Suprapubic skin (tissue), 4 donors: ENCODE measurements around the gene SHLD1. TPM values are rescaled to one million over a fixed set of nuclear protein-coding genes. Genes with fewer than 3 reads are reported as not detected.

Source experiments
- DNase-seq, 2 donors: peaks; one replicate each; pipeline ENCODE4 v3.0.0-alpha.2; 2019; ENCODE audit warnings: low spot score in 2 of 2
- H3K27ac ChIP-seq: fragments of 200-600 bp; sonication (generic); one replicate; pipeline ENCODE4 v1.5.1; 2019
- H3K27me3 ChIP-seq: fragments of 200-600 bp; sonication (generic); one replicate; pipeline ENCODE4 v1.5.1; 2019
- H3K36me3 ChIP-seq: fragments of 200-600 bp; sonication (generic); one replicate; pipeline ENCODE4 v1.5.1; 2019
- H3K4me1 ChIP-seq: fragments of 200-600 bp; sonication (generic); one replicate; pipeline ENCODE4 v1.5.1; 2019
- H3K4me3 ChIP-seq: fragments of 200-600 bp; sonication (generic); one replicate; pipeline ENCODE4 v1.5.1; 2019; ENCODE audit warnings: mild to moderate bottlenecking
- H3K9me3 ChIP-seq: fragments of 200-600 bp; sonication (generic); one replicate; pipeline ENCODE4 v1.5.1; 2019
- CTCF ChIP-seq, 2 donors: fragments of 200-600 bp in 1 of 2; fragments of 450-650 bp in 1 of 2; sonication (generic) in 1 of 2; IDR thresholded peaks; one replicate each; pipeline ENCODE4 v1.5.1; 2016 to 2019; ENCODE audit warnings: antibody characterized with exemption in 2 of 2, mild to moderate bottlenecking in 1 of 2, moderate library complexity in 1 of 2
- EP300 ChIP-seq: sonication (generic); formaldehyde crosslinking; IDR thresholded peaks from one replicate; pipeline ENCODE4 v1.6.1; 2017; ENCODE audit warnings: antibody characterized with exemption
- POLR2A ChIP-seq, 2 donors: fragments of 450-650 bp; IDR thresholded peaks; one replicate each; pipeline ENCODE4 v1.6.1; 2017; ENCODE audit warnings: antibody characterized with exemption in 2 of 2, mild to moderate bottlenecking in 2 of 2, moderate library complexity in 2 of 2
- POLR2AphosphoS5 ChIP-seq, 3 donors: sonication (generic); formaldehyde crosslinking; IDR thresholded peaks; one replicate each; pipeline ENCODE4 v1.6.1; 2017; ENCODE audit warnings: antibody characterized with exemption in 3 of 3
- WGBS: methylation state at CpG from one replicate; pipeline ENCODE4 v1.1.5; 2018; 5-methylcytosine and 5-hydroxymethylcytosine counted together
- total RNA-seq, 4 donors: library from RNA; depleted of rRNA; stranded (reverse); fragments of >200 nt; gene quantifications; one replicate each; pipeline ENCODE4 v1.1.0, GENCODE V29; 2016

Gene SHLD1
- total RNA-seq, 4 donors from 2014 or later = 3.3 to 3.9 (median 3.7) TPM

DNA sequence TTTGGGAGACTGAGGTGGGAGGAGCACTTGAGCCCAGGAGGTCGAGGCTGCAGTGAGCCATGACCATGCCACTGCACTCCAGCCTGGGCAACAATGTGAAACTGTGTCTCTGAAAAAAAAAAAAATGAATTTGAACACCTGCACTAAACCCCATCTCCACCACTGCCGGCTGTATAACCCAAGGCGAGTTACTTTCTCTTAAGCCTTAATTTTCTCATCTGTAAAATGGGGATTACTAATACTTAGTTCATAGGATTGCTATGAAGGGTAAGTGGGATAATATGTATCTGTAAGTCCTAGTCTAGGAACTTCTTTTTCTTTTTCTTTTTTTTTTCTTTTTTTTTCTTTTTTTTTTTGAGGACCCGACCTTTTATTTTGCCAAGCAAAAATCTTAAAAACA is 61.5 kb downstream of the SHLD1 start:
- 96% methylated on average over 4 of the region's 4 CpGs for WGBS
- Histone ChIP-seq H3K27ac (no peak overlapping the region), H3K4me3 (no peak overlapping the region), H3K36me3 (no peaks in the 10 kb centered on the region), H3K9me3 (no peaks in the 10 kb centered on the region), H3K4me1 (no peaks in the 10 kb centered on the region), H3K27me3 (no peaks in the 10 kb centered on the region)
- no peak for TF ChIP-seq CTCF (IDR thresholded peaks at IDR 0.05)
- no peak for DNase-seq

DNA sequence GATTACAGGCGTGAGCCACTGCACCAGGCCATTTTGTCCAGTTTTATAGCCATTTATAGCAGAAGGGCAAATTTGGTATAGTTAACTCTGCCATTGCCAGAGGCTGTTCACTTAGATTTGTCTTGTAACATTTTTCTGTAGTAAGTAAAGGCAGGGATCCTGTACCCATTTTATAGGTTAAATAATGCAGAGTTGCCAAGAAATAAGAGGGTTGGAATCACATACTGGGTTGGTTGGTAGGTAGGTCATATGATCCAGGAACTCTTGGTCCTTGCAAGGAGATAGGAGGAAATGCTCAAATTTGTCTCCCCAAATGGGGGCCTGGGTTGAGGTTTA is 68.1 kb downstream of the SHLD1 start:
- H3K27ac ChIP-seq = no peak overlapping the region
- peaks cover 4% of the 10 kb centered on the region for H3K4me1 ChIP-seq
- H3K27me3 ChIP-seq = no peaks in the 10 kb centered on the region
- H3K9me3 ChIP-seq = no peaks in the 10 kb centered on the region
- WGBS = 80% methylated on average over 1 of the region's 1 CpG
- no peak overlapping the region for H3K4me3 ChIP-seq
- TF ChIP-seq EP300 = no peak
- no peak for TF ChIP-seq POLR2AphosphoS5 (IDR thresholded peaks at IDR 0.05)
- TF ChIP-seq POLR2A (IDR thresholded peaks at IDR 0.05) = no peak
- no peak for TF ChIP-seq CTCF (IDR thresholded peaks at IDR 0.05)
- H3K36me3 ChIP-seq = no peaks in the 10 kb centered on the region
- DNase-seq = no peak

GRCh38 chr20:5820738-5821137 is 70.5 kb downstream of the SHLD1 start:
- Histone ChIP-seq H3K27ac (no peak overlapping the region), H3K4me1 (peaks cover 4% of the 10 kb centered on the region), H3K27me3 (no peaks in the 10 kb centered on the region), H3K4me3 (no peak overlapping the region), H3K9me3 (no peaks in the 10 kb centered on the region), H3K36me3 (no peaks in the 10 kb centered on the region)
- no peak for DNase-seq
- TF ChIP-seq POLR2A (IDR thresholded peaks at IDR 0.05) (no peak), CTCF (IDR thresholded peaks at IDR 0.05) (no peak), POLR2AphosphoS5 (IDR thresholded peaks at IDR 0.05) (no peak), EP300 (no peak)
- WGBS = 47% methylated on average over 1 of the region's 1 CpG

GRCh38 chr20:5821627-5822215 is 71.5 kb downstream of the SHLD1 start:
- TF ChIP-seq POLR2A (IDR thresholded peaks at IDR 0.05) = no peak
- no peak for TF ChIP-seq POLR2AphosphoS5 (IDR thresholded peaks at IDR 0.05)
- no peak for TF ChIP-seq EP300
- no peak for TF ChIP-seq CTCF (IDR thresholded peaks at IDR 0.05)
- Histone ChIP-seq H3K9me3 (no peaks in the 10 kb centered on the region), H3K27me3 (no peaks in the 10 kb centered on the region), H3K4me1 (peaks cover 4% of the 10 kb centered on the region), H3K27ac (no peak overlapping the region), H3K36me3 (no peaks in the 10 kb centered on the region), H3K4me3 (no peak overlapping the region)
- WGBS = 92% methylated on average over 4 of the region's 4 CpGs
- DNase-seq = no peak

DNA sequence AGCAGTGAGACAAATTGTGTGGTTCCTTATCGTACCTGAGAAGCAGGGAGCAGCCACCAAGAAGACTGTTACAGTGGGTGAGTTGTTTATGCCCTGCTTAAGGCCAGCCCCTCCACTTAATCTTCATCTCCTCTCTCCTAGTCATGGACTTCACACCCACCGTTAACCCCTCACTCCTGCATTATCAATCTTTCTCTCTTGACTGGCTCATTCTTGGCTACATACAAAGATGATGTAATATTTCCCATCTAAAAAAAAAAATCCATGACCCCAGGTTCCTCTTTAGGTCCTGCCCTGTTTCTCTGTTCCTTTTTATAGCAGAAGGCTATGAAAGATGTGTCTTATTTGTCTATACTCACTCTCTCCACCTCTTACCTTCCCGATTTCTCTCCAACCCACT is 72.4 kb downstream of the SHLD1 start:
- DNase-seq = no peak
- H3K27ac ChIP-seq = no peak overlapping the region
- 68% methylated on average over 3 of the region's 3 CpGs for WGBS
- TF ChIP-seq POLR2A (IDR thresholded peaks at IDR 0.05) = no peak
- TF ChIP-seq EP300 = no peak
- TF ChIP-seq CTCF (IDR thresholded peaks at IDR 0.05) = no peak
- TF ChIP-seq POLR2AphosphoS5 (IDR thresholded peaks at IDR 0.05) = no peak
- H3K4me1 ChIP-seq = peaks cover 4% of the 10 kb centered on the region
- no peaks in the 10 kb centered on the region for H3K9me3 ChIP-seq
- no peaks in the 10 kb centered on the region for H3K27me3 ChIP-seq
- no peak overlapping the region for H3K4me3 ChIP-seq
- no peaks in the 10 kb centered on the region for H3K36me3 ChIP-seq
